Natural killer cell (primary cell): Measurements from ENCODE around the gene NFATC2IP. TPM values are rescaled to one million over a fixed set of nuclear protein-coding genes. Genes with fewer than 3 reads are reported as not detected.
A peak's percentile ranks its signal among the peaks of the same experiment; 100 is the strongest.

Experiments used
- ATAC-seq, 3 donors: fragments of 150-1000 bp in 2 of 3; fragments of 200-7000 bp in 1 of 3; cut with Tn5 transposase; 1 replicate in 1 of 3; 2 replicates in 2 of 3; pipeline ENCODE4 v1.10.0; 2021; ENCODE audit warnings: mild to moderate bottlenecking in 2 of 3, moderate library complexity in 2 of 3
- DNase-seq, 2 donors: peaks; one replicate each; pipeline versions ENCODE4 v3.0.0 to v3.0.0-alpha.2; 2013 to 2021; ENCODE audit warnings: mixed read lengths in 1 of 2
- H3K27ac ChIP-seq: one replicate; pipeline ENCODE4 v1.5.1; 2013; ENCODE audit warnings: mild to moderate bottlenecking, low read length
- H3K27me3 ChIP-seq: one replicate; pipeline ENCODE4 v1.6.1; 2013; ENCODE audit warnings: low read length; ENCODE audit not compliant: control insufficient read depth, insufficient read depth
- H3K36me3 ChIP-seq: one replicate; pipeline ENCODE4 v1.6.1; 2013; ENCODE audit warnings: low read length; ENCODE audit not compliant: control insufficient read depth, insufficient read depth
- H3K4me1 ChIP-seq: one replicate; pipeline ENCODE4 v1.6.1; 2013; ENCODE audit warnings: low read length; ENCODE audit not compliant: control insufficient read depth, insufficient read depth
- H3K4me3 ChIP-seq: one replicate; pipeline ENCODE4 v1.5.1; 2013; ENCODE audit warnings: low read length
- H3K9me3 ChIP-seq: one replicate; pipeline ENCODE4 v1.6.1; 2013; ENCODE audit warnings: low read length; ENCODE audit not compliant: control insufficient read depth, insufficient read depth
- H3K27ac Mint-ChIP-seq, 2 donors: one replicate each; pipeline ENCODE4 v1.8.0; 2022; ENCODE audit warnings: mild to moderate bottlenecking in 2 of 2, mixed read lengths in 2 of 2, moderate library complexity in 1 of 2
- H3K27me3 Mint-ChIP-seq, 2 donors: one replicate each; pipeline ENCODE4 v1.8.0; 2022; ENCODE audit warnings: low read depth in 2 of 2, mixed read lengths in 2 of 2
- H3K36me3 Mint-ChIP-seq: one replicate; pipeline ENCODE4 v1.8.0; 2022; ENCODE audit warnings: mixed read lengths
- H3K4me1 Mint-ChIP-seq, 2 donors: one replicate each; pipeline ENCODE4 v1.8.0; 2022; ENCODE audit warnings: mixed read lengths in 2 of 2
- H3K4me3 Mint-ChIP-seq: one replicate; pipeline ENCODE4 v1.8.0; 2022; ENCODE audit warnings: mild to moderate bottlenecking, moderate library complexity, mixed read lengths
- H3K9me3 Mint-ChIP-seq, 2 donors: one replicate each; pipeline ENCODE4 v1.8.0; 2022; ENCODE audit warnings: mixed read lengths in 2 of 2
- WGBS: methylation state at CpG from one replicate; pipeline ENCODE4 v1.1.7; 2013; ENCODE audit warnings: missing lambda C conversion rate; ENCODE audit not compliant: insufficient coverage; 5-methylcytosine and 5-hydroxymethylcytosine counted together
- intact Hi-C: fragments of 100-400 bp; cut with micrococcal nuclease; formaldehyde crosslinking; loops from one replicate; pipeline ENCODE4 v1.14.2; 2022
- total RNA-seq, 4 donors: library from RNA; stranded (reverse); fragments of 120-200 nt in 1 of 4; gene quantifications; one replicate each; pipeline versions ENCODE4 v1.2.3 to v1.2.4, GENCODE V29; 2013 to 2022
- TF ChIP-seq, protein P1 (sequence below): fragments of 200-600 bp; IDR thresholded peaks from one replicate; pipeline ENCODE4 v1.8.0; 2022; ENCODE audit warnings: antibody characterized with exemption

The NFATC2IP gene
- total RNA-seq, 3 donors from 2014 or later (not counting 1 experiment from before 2014, with no cell fraction given), result 87.1 to 132 (median 108) TPM

DNA sequence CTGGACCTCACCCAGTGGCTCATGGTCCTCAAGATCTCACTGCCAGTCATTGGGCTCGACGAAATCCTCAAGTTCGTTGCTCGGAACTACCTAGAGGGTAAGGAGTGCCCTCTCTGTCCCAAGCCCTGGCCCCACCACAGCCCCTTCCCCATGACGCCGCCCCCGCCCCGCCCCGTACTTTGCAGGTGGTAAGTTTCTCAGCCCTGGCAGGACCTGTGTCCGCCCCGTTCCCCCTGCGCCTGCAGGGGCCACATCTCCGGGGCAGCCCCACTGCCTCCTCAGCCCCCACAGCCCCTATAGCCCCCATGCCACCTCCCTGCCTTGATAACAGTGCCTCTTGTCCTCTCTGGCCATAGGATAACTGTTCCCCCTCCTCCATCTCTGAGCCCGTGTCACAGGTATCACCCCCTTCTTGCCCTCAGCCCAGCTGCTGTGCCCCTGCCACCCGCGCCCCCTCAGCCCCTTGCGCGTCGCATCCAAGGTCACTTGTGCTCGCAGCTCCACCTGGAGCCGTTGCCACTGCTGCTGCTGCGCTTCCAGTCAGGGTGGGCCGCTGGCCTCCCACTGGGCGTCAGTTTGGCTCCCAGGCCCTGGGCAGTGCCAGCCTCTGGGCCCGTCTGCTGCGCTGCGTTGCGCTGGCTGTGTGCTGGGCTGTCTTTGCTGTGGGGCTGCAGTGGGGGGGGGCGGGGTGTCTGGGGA lies 47.2 kb upstream of the NFATC2IP start:
- Histone ChIP-seq H3K36me3 (peaks cover 12% of the 10 kb centered on the region), H3K9me3 (no peaks in the 10 kb centered on the region), H3K27me3 (no peaks in the 10 kb centered on the region), H3K4me3 (no peak overlapping the region), H3K27ac (no peak overlapping the region), H3K4me1 (peaks cover 16% of the 10 kb centered on the region)
- Mint-ChIP-seq H3K4me1 (peaks cover 0 to 10% of the 10 kb centered on the region in 2 donors), H3K27me3 (no peaks in the 10 kb centered on the region), H3K4me3 (no peak overlapping the region), H3K9me3 (no peaks in the 10 kb centered on the region), H3K36me3 (no peaks in the 10 kb centered on the region), H3K27ac (peak overlapping the region in 1 of 2 donors; percentile 51)
- TF ChIP-seq, protein P1, sequence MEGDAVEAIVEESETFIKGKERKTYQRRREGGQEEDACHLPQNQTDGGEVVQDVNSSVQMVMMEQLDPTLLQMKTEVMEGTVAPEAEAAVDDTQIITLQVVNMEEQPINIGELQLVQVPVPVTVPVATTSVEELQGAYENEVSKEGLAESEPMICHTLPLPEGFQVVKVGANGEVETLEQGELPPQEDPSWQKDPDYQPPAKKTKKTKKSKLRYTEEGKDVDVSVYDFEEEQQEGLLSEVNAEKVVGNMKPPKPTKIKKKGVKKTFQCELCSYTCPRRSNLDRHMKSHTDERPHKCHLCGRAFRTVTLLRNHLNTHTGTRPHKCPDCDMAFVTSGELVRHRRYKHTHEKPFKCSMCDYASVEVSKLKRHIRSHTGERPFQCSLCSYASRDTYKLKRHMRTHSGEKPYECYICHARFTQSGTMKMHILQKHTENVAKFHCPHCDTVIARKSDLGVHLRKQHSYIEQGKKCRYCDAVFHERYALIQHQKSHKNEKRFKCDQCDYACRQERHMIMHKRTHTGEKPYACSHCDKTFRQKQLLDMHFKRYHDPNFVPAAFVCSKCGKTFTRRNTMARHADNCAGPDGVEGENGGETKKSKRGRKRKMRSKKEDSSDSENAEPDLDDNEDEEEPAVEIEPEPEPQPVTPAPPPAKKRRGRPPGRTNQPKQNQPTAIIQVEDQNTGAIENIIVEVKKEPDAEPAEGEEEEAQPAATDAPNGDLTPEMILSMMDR, result no peak
- WGBS, result 93% methylated on average over 29 of the region's 29 CpGs
- ATAC-seq (peak in 1 of 3 donors; percentile 3), DNase-seq (no peak)
- intact Hi-C loops, result no loop called here

GRCh38 chr16:28904363-28904762 lies 46.4 kb upstream of the NFATC2IP start:
- no peak overlapping the region for H3K4me3 Mint-ChIP-seq
- WGBS, result 96% methylated on average over 14 of the region's 14 CpGs
- no peak for DNase-seq
- Histone ChIP-seq H3K4me1 (peaks cover 16% of the 10 kb centered on the region), H3K27me3 (no peaks in the 10 kb centered on the region), H3K9me3 (no peaks in the 10 kb centered on the region), H3K36me3 (peaks cover 14% of the 10 kb centered on the region), H3K4me3 (no peak overlapping the region), H3K27ac (no peak overlapping the region)
- H3K27ac Mint-ChIP-seq, result no peak overlapping the region
- intact Hi-C loops, result no loop called here
- H3K36me3 Mint-ChIP-seq, result no peaks in the 10 kb centered on the region
- TF ChIP-seq, protein P1, result no peak
- H3K4me1 Mint-ChIP-seq, result peaks cover 0 to 10% of the 10 kb centered on the region in 2 donors
- H3K9me3 Mint-ChIP-seq, result no peaks in the 10 kb centered on the region
- no peak for ATAC-seq
- H3K27me3 Mint-ChIP-seq, result no peaks in the 10 kb centered on the region

DNA sequence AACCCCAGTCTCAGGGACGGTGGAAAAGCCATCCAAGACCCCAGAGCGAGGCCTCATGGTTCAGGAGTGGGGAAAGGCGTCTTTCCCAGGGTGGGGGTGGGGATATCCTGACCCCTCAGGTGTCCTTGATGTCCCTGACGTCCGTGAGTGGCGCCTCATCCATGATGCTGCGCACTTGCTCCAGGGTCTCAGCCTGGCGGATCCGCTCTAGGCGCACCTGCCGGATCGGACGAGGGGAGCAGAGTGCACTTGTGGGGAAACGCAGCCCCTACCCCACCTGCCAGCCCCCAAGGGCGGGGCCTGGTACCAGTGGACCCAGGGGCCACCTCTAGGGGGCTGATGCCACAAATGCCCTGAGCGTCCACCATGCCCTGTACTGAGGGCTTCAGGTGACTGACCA lies 45.9 kb upstream of the NFATC2IP start:
- peaks cover 14% of the 10 kb centered on the region for H3K36me3 ChIP-seq
- no peak for DNase-seq

More for the DNA sequence above, 45.9 kb upstream of the NFATC2IP start:
- intact Hi-C loops, result no loop called here
- H3K27ac ChIP-seq, result no peak overlapping the region
- H3K9me3 ChIP-seq, result no peaks in the 10 kb centered on the region
- 95% methylated on average over 16 of the region's 16 CpGs for WGBS
- Mint-ChIP-seq H3K4me3 (no peak overlapping the region), H3K36me3 (no peaks in the 10 kb centered on the region), H3K9me3 (no peaks in the 10 kb centered on the region), H3K27me3 (no peaks in the 10 kb centered on the region), H3K4me1 (peaks cover 0 to 10% of the 10 kb centered on the region in 2 donors), H3K27ac (no peak overlapping the region)
- H3K4me1 ChIP-seq, result peaks cover 16% of the 10 kb centered on the region
- H3K27me3 ChIP-seq, result no peaks in the 10 kb centered on the region
- ATAC-seq, result no peak
- TF ChIP-seq, protein P1, result no peak
- H3K4me3 ChIP-seq, result no peak overlapping the region
